Adrenal gland (tissue), 12 donors: ENCODE measurements around the gene LNPEP. TPM values are rescaled to one million over a fixed set of nuclear protein-coding genes. Genes with fewer than 3 reads are reported as not detected.
A peak's percentile ranks its signal among the peaks of the same experiment; 100 is the strongest.

ENCODE experiments used
- DNase-seq, 7 donors: peaks; one replicate each; pipeline ENCODE4 v3.0.0-alpha.2; 2019 to 2020
- H3K27ac ChIP-seq, 5 donors: fragments of 200-600 bp; sonication (generic) in 4 of 5; 1 replicate in 3 of 5; 2 replicates in 2 of 5; pipeline versions ENCODE4 v1.5.1 to v1.8.0; 2016 to 2020; ENCODE audit warnings: mild to moderate bottlenecking in 1 of 5
- H3K27me3 ChIP-seq: fragments of 200-600 bp; 2 replicates; pipeline ENCODE4 v1.8.0; 2021
- H3K36me3 ChIP-seq, 2 donors: fragments of 200-600 bp; replicated peaks in 1 of 2; 1 replicate in 1 of 2; 2 replicates in 1 of 2; pipeline versions ENCODE4 v1.5.1 to v1.8.0; 2018 to 2022
- H3K4me1 ChIP-seq, 2 donors: fragments of 200-600 bp; replicated peaks in 1 of 2; 1 replicate in 1 of 2; 2 replicates in 1 of 2; pipeline versions ENCODE4 v1.5.1 to v1.8.0; 2018 to 2021
- H3K4me3 ChIP-seq, 4 donors: fragments of 200-600 bp; sonication (generic) in 3 of 4; one replicate each; pipeline ENCODE4 v1.5.1; 2016 to 2018
- H3K9me3 ChIP-seq, 3 donors: fragments of 200-600 bp; sonication (generic) in 1 of 3; replicated peaks in 1 of 3; 1 replicate in 2 of 3; 2 replicates in 1 of 3; pipeline versions ENCODE4 v1.5.1 to v1.8.0; 2016 to 2021
- CTCF ChIP-seq, 6 experiments: fragments of 450-650 bp in 4 of 6; fragments of 200-600 bp in 2 of 6; sonication (generic) in 1 of 6; IDR thresholded peaks; 1 replicate in 5 of 6; 2 replicates in 1 of 6; pipeline versions ENCODE4 v1.5.1 to v1.8.0; 2016 to 2021; ENCODE audit warnings: antibody characterized with exemption in 6 of 6, mild to moderate bottlenecking in 2 of 6, moderate library complexity in 1 of 6
- POLR2A ChIP-seq, 2 donors: fragments of 450-650 bp; IDR thresholded peaks; one replicate each; pipeline ENCODE4 v1.6.1; 2017; ENCODE audit warnings: antibody characterized with exemption in 2 of 2, mild to moderate bottlenecking in 2 of 2, moderate library complexity in 1 of 2
- WGBS, 4 donors: extraction: QIAGEN DNeasy Blood & Tissue Kit in 2 of 4; methylation state at CpG; one replicate each; pipeline versions ENCODE4 v1.1.5 to v1.1.7; 2013 to 2017; 5-methylcytosine and 5-hydroxymethylcytosine counted together
- intact Hi-C, 2 donors: fragments of 100-400 bp; cut with DNase I; formaldehyde crosslinking; loops; one replicate each; pipeline versions ENCODE4 v1.14.1 to v1.15.0; 2022 to 2023
- polyA plus RNA-seq, 3 donors: library from polyadenylated mRNA; stranded (reverse); fragments of 200-250 nt in 2 of 3; fragments of 350-450 nt in 1 of 3; fragmentation: Illumina TruSeq in 1 of 3; extraction: RNeasy Lipid Tissue Mini Kit (QIAGEN cat#74804) in 1 of 3; gene quantifications; one replicate each; pipeline ENCODE4 v1.2.3, GENCODE V29; 2013 to 2014
- total RNA-seq, 9 donors: library from RNA; depleted of rRNA in 4 of 9; stranded (reverse); fragments of >200 nt in 4 of 9; fragments of 120-200 nt in 1 of 9; fragmentation: NEBNext Ultra II Directional in 1 of 9; extraction: Animal tissue kit (Norgen Biotek cat#: 25700) in 1 of 9; gene quantifications; one replicate each; pipeline versions ENCODE4 v1.1.0 to v1.2.4, GENCODE V29; 2013 to 2023
- donor health status: healthy with polysubstance abuse.
- donor health status: Bipolar disorder and iron deficiency.
- donor health status: DM: yes; HTN: yes; CAD: no.
- donor health status: DM: no; HTN: no; CAD: no.
- donor health status: DM: no; HTN: no; CAD: no.
- donor health status: DM: yes; HTN: yes; CAD: no.

Gene LNPEP
- total and polyA plus RNA-seq, 12 donors = 2.3 to 35.4 (median 20.8) TPM

GRCh38 chr5:96896806-96897205 is 39.1 kb upstream of the LNPEP start:
- intact Hi-C loops = no loop called here
- no peaks in the 10 kb centered on the region for H3K4me1 ChIP-seq

DNA sequence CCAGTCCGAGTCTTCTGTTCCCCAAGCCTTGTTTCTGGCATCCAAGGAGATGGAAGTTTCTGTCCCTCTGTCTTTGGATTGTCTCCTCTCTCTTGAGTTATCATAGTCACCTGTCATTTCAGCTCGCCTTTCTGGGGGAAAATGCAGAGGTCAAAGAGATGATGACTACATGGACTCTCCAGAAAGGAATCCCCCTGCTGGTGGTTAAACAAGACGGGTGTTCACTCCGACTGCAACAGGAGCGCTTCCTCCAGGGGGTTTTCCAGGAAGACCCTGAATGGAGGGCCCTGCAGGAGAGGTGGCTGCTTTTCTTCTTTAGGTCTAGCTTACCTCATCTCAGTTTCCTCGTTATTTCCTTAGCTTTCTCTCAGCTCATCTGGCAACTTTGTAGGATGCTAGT is 34.5 kb upstream of the LNPEP start:
- intact Hi-C loops = no loop called here
- Histone ChIP-seq H3K4me3 (no peak overlapping the region), H3K9me3 (no peaks in the 10 kb centered on the region), H3K4me1 (no peaks in the 10 kb centered on the region), H3K36me3 (peaks cover 0 to 8% of the 10 kb centered on the region in 2 donors), H3K27me3 (no peaks in the 10 kb centered on the region), H3K27ac (no peak overlapping the region)
- DNase-seq = no peak
- 91 to 94% (median 93%) methylated on average over 6 of the region's 6 CpGs for WGBS, 4 donors
- TF ChIP-seq POLR2A (IDR thresholded peaks at IDR 0.05) (no peak), CTCF (IDR thresholded peaks at IDR 0.05) (no peak)

More at GRCh38 chr5:96896806-96897205, 39.1 kb upstream of the LNPEP start:
- no peak overlapping the region for H3K4me3 ChIP-seq
- TF ChIP-seq CTCF (IDR thresholded peaks at IDR 0.05) (no peak), POLR2A (IDR thresholded peaks at IDR 0.05) (no peak)
- 55 to 77% (median 68%) methylated on average over 3 of the region's 3 CpGs for WGBS, 4 donors
- peaks cover 0 to 14% of the 10 kb centered on the region in 2 donors for H3K36me3 ChIP-seq
- H3K27ac ChIP-seq = peak overlapping the region in 2 of 5 donors; percentile 2 to 24
- peak in 1 of 7 donors; percentile 16 for DNase-seq
- no peaks in the 10 kb centered on the region for H3K27me3 ChIP-seq
- no peaks in the 10 kb centered on the region for H3K9me3 ChIP-seq

DNA sequence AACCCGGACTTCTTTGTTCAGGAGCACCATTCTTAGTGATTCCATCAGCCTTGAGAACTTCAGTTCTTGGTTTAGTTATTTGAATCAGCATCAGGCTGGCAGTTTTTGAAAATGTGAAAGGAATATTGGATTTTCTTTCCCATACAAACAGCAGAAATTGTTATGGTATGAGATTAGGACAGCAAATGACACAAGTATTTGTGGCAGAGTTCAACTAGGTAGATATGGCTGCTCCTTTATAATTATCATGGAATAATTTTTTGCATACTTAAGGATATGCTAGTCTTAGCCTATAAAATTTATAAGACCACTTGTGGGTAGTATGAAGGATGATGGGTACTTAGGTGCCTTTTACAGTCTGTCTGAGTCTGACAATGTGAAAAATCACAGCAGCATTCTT is 34.0 kb upstream of the LNPEP start:
- H3K36me3 ChIP-seq = peaks cover 0 to 7% of the 10 kb centered on the region in 2 donors
- no peak for TF ChIP-seq POLR2A (IDR thresholded peaks at IDR 0.05)
- no peak for TF ChIP-seq CTCF (IDR thresholded peaks at IDR 0.05)
- H3K4me3 ChIP-seq = no peak overlapping the region
- no peaks in the 10 kb centered on the region for H3K27me3 ChIP-seq
- H3K9me3 ChIP-seq = no peaks in the 10 kb centered on the region
- H3K27ac ChIP-seq = no peak overlapping the region
- 84 to 100% (median 98%) methylated on average over 1 of the region's 1 CpG for WGBS, 4 donors
- intact Hi-C loops = no loop called here
- no peaks in the 10 kb centered on the region for H3K4me1 ChIP-seq
- no peak for DNase-seq

- no peak for TF ChIP-seq CTCF (IDR thresholded peaks at IDR 0.05)
- no peak for TF ChIP-seq POLR2A (IDR thresholded peaks at IDR 0.05)
- no peak for DNase-seq
- Histone ChIP-seq H3K27me3 (no peaks in the 10 kb centered on the region), H3K27ac (no peak overlapping the region), H3K4me3 (no peak overlapping the region), H3K9me3 (no peaks in the 10 kb centered on the region), H3K4me1 (no peaks in the 10 kb centered on the region), H3K36me3 (no peaks in the 10 kb centered on the region)
- 70 to 86% (median 81%) methylated on average over 3 of the region's 3 CpGs for WGBS, 4 donors
- intact Hi-C loops = no loop called here
Measured at GRCh38 chr5:96902876-96903275, 33.0 kb upstream of the LNPEP start.
